GM08714 (cell line): ENCODE data around the gene THSD7A.

Source experiments
- H3K4me3 ChIP-seq: fragments of 200-500 bp; sonication (Bioruptor generic); 2 replicates; pipeline ENCODE4 v1.5.1; 2014; ENCODE audit warnings: mild to moderate bottlenecking, low read length, inconsistent platforms
- ZNF274 ChIP-seq: IDR thresholded peaks from 2 replicates; pipeline ENCODE4 v1.6.1; 2012; ENCODE audit warnings: mild to moderate bottlenecking, low read depth, low read length

THSD7A gene

GRCh38 chr7:11331128-11332102 is 500.6 kb downstream of the THSD7A start:
- TF ChIP-seq ZNF274, result no peak
- no peak overlapping the region for H3K4me3 ChIP-seq

- no peak overlapping the region for H3K4me3 ChIP-seq
- TF ChIP-seq ZNF274, result no peak
Measured at GRCh38 chr7:11330717-11331116, 501.3 kb downstream of the THSD7A start.

- no peak overlapping the region for H3K4me3 ChIP-seq
- TF ChIP-seq ZNF274, result no peak
Measured at GRCh38 chr7:11330208-11330607, 501.8 kb downstream of the THSD7A start.

- TF ChIP-seq ZNF274, result no peak
Measured at GRCh38 chr7:11329626-11330025, 502.4 kb downstream of the THSD7A start.

GRCh38 chr7:11328309-11328708 is 503.7 kb downstream of the THSD7A start:
- H3K4me3 ChIP-seq, result no peak overlapping the region
- TF ChIP-seq ZNF274, result no peak

More at GRCh38 chr7:11329626-11330025, 502.4 kb downstream of the THSD7A start:
- H3K4me3 ChIP-seq, result no peak overlapping the region

GRCh38 chr7:11327633-11328032 is 504.4 kb downstream of the THSD7A start:
- H3K4me3 ChIP-seq, result no peak overlapping the region
- no peak for TF ChIP-seq ZNF274
